Stimulated activated CD8-positive, alpha-beta memory T cell treated with anti-CD3 and anti-CD28 coated beads, Interleukin-7, amount 100 ng/mL, for 4 hours (primary cell): ENCODE measurements around the gene NFE2L3.
"Not testable (repeated sequence)": the region's sequence is repeated elsewhere in the genome, so short reads cannot be mapped to it uniquely, and the experiment has no call there.

Experiments
- DNase-seq, 2 donors: peaks; one replicate each; pipeline ENCODE4 v3.0.0-alpha.2; 2020; ENCODE audit warnings: low read depth in 2 of 2

Gene NFE2L3

DNA sequence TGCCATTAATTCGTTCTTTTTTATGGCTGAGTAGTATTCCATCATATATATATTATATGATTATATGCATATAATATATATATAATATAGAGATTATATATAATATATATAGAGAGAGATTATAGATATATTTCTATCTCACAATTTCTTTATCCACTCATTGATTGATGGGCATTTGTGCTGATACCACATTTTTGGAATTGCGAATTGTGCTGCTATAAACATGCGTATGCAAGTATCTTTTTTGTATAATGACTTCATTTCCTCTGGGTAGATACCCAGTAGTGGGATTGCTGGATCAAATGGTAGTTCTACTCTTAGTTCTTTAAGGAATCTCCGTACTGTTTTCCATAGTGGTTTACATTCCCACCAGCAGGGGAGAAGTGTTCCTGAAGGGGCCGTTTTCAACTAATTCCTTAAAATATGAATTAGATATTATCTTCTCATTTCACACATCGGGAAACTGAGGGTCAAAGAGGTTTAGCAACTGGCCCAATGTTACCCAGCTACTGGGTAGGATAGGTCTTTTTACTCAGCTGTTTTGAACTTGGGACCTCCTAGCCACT is 16.5 kb downstream of the NFE2L3 start:
- DNase-seq, result no peak

DNA sequence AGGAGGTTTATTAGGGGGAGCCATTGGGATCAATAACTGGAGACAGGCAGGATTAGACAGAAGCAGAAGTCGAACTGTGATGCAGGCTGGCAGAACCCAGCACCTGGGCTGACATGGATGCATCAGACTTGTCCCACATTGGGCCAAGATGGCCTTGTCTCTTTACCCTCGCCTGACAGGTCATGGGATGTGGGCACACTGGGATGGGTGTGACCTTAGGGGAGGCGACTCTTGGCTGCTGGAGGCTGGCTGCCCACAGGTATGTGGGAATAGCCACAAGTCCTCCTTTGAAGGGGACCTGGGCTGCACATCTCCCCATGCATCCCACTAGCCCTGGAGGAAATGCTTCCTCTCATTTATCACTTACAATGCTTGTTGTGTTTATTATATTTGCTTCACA is 17.3 kb downstream of the NFE2L3 start:
- DNase-seq, result no peak

DNA sequence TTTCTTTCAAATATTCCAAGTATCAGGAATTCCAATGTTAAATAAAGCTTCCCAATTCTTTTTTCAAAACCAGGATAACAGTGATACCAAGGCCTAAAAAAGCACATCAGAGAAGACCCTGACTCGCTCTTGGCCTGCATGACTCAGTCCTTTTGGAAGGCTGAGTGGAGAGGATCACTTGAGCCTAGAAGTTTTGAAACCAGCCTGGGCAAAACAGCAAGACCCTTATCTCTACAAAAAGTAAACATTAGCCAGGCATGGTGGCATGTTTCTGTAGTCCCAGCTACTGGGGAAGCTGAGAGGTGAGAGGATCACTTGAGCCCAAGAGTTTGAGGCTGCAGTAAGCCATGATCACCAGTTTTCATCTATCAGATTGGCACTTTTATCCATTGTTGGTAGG is 18.7 kb downstream of the NFE2L3 start:
- DNase-seq, result no peak

DNA sequence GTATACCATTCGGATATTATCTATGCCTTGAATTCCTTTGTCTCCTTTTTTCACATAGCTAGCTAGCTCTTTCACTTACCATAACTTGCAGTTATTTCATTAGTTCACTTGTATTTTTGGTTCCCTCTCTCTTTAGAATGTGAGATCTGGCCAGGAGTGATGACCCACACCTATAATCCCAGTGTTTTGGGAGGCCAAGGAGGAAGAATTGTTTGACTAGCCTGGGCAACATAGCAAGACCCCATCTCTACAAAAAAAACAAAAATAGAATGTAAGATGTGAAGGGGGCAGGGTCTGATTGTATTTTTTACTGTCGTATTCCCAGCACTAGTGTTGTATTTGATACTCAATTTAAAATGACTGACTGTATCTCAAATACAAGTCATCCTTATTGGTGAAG is 19.6 kb downstream of the NFE2L3 start:
- no peak for DNase-seq

DNA sequence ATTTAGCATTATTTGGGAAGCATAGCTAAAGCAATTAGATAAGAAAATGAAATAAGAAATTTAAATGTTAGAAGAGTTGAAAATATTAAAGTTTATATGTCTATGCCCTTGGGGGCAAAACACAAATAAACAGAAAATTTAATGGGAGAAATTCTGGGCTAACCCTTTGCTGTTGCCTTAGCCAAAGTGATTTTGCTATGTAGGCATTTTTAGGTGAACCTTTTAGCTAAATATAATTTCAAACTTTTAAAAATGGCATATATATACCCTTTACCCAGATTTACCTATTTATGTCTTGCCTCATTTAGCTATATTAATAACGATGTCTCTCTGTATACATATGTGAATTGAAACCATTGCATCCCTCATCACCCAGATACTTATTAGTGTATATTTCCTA is 20.1 kb downstream of the NFE2L3 start:
- no peak for DNase-seq

DNA sequence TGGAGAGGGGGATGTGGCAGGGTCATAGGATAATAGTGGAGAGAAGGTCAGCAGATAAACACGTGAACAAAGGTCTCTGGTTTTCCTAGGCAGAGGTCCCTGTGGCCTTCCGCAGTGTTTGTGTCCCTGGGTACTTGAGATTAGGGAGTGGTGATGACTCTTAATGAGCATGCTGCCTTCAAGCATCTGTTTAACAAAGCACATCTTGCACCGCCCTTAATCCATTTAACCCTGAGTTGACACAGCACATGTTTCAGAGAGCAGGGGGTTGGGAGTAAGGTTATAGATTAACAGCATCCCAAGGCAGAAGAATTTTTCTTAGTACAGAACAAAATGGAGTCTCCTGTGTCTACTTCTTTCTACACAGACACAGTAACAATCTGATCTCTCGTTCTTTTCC is 23.9 kb downstream of the NFE2L3 start:
- not testable (repeated sequence) for DNase-seq

DNA sequence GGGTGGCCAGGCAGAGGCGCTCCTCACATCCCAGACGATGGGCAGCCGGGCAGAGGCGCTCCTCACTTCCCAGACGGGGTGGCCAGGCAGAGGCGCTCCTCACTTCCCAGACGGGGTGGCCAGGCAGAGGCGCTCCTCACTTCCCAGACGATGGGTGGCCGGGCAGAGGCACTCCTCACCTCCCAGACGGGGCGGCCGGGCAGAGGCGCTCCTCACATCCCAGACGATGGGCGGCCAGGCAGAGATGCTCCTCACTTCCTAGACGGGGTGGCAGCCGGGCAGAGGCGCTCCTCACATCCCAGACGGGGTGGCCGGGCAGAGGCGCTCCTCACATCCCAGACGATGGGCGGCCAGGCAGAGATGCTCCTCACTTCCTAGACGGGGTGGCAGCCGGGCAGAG is 24.7 kb downstream of the NFE2L3 start:
- not testable (repeated sequence) for DNase-seq

DNA sequence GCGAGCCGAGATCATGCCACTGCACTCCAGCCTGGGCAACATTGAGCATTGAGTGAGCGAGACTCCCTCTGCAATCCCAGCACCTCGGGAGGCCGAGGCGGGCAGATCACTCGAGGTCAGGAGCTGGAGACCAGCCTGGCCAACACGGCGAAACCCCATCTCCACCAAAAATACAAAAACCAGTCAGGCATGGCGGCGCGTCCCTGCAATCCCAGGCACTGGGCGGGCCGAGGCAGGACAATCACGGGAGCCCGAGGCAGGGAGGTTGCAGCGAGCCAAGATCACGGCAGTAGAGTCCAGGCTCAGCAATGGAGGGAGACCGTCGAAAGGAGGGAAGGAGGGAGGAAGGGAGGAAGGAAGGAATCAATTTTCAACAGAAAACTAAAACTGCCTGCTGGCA is 25.3 kb downstream of the NFE2L3 start:
- DNase-seq, result not testable (repeated sequence)

DNA sequence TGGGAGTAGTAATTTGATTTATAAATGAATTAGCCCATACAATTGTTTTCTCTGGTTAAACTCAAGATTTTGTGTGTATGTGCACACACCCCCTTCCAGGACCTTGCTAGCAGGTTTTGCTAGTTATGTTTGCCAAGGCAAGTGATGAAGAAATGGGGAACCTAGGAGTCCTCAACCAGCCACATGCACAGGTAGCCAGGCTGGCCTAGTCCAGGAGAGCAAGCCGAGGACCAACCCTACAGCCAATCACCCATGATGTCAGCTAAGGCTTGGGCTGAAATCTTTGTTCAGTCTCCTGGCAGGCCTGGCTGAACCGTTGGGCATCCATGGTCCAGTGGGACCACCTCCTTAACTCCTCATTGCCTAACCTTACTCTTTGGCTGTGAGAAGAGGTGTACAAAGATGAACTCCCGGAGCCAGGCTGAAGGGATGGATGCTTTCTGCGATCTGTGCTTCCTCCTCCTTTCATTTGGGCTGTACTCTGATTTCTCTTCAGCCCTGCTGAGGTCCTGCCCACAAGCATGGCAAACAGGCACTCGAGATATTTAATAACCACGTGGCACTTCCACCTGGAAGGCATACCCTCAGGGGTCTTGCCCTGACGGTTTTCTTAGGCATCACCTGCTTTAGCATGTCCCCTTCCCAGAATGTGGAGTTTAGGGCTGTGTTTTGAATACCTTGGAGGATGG is 26.4 kb downstream of the NFE2L3 start:
- DNase-seq, result no peak

DNA sequence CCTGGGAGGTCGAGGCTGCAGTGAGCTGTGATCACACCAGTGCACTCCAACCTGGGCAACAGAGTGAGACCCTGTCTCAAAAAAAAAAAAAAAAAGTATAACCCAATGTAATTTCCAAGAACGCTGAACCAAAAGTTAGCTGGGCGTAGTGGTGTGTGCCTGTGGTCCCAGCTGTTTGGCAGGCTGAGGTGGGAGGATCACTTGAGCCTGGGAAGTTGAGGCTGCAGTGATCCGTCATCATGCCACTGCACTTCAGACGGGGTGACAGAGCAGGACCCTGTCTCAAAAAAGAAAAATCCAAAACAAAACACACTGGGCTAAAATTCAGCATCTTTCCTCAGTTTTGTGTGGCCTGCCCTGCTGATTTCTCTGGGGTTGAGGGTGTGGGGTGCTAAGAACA is 27.4 kb downstream of the NFE2L3 start:
- DNase-seq, result no peak

DNA sequence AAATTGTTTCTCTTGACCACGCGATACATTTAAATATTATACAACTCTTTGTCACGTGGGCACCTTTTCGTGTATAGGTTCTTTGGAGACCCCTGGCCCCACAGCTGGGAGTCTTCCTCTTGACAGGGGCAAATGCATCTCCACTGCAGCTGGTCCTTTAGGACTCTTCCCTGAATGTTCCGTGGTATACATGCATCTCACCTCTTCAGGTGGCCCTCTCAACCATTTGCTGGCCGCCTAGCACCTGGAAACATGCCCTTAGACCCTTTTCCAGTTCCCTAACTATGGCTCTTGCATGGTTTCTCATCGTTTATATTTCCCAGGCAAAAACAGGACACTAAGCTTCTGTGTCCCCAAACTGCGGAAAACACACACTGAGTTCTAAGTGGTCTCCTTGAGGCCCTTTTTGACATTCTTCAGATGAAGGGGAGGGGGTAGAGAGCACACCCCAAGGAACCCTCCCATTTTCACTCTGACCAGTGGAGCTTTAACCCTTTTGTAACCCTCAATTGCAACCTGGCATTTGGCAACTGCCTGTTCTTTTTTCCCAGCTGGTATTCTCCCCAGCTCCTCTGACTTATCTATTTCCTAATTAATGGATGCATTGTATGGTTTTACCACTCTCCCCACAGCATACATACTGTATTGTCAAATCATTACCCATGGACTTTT is 28.0 kb downstream of the NFE2L3 start:
- no peak for DNase-seq

DNA sequence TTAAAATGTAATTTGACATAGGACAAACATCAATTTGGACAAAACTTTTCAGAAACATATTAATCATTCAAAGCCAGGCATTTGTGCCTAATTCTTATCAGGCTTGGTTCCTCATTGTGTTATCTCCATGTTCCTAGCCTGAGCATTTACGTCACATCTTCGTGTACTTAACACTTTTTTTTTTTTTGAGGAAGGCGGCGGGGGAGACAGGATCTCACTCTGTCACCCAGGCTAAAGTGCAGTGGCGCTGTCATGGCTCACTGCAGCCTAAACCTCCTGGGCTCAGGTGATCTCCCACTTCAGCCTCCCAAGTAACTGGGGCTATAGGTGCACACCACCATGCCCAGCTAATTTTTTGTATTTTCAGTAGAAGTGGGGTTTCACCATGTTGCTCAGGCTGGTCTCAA is 28.8 kb downstream of the NFE2L3 start:
- no peak for DNase-seq

DNA sequence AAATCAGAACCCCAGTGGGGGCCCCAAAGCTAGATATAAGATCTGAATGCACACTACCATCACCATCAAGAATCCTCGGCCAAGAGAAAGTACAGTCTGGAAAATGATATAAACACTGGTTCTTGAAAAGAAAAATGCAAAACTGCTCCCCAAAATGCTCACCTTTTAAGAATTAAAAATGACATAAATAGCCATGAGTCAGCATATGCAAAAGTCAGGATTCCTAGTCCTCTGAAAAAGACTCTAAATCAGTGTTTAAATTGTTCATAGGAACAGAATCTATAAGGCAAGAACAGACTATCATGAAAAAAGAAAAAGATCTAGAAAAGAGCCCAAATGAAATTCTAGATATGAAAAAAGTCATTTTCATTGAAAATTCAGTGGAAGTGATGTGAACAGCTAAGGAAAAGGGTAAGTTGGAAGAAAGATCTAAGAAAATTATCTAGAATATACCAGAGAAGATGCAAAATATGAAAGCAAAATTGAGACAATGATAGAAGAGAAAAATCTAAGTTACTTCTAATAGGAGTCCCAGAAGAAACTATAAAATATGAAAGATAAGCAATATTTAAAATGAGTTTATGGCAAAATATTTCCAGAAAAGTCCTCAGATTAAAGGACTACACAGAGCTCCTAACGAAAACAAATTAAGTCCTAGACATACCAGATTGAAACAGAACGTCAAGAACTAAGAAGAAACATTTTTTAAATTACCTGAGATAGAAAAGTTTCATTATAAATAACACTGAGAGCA is 29.7 kb downstream of the NFE2L3 start:
- no peak for DNase-seq

DNA sequence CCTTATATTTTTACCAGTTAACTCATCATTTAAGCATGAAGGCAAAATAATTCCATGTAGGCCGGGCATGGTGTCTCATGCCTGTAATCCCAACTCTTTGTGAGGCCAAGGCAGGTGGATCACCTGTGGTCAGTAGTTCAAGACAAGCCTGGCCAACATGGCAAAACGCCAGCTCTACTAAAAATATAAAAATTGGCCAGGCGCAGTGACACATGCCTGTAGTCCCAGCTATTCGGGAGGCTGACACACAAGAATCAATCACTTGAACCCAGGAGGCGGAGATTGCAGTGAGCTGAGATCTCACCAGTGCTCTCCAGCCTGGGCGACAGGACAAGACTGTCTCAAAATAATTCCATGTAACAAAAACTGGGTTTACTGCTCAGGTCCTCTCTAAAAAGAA is 30.3 kb downstream of the NFE2L3 start:
- DNase-seq, result no peak

DNA sequence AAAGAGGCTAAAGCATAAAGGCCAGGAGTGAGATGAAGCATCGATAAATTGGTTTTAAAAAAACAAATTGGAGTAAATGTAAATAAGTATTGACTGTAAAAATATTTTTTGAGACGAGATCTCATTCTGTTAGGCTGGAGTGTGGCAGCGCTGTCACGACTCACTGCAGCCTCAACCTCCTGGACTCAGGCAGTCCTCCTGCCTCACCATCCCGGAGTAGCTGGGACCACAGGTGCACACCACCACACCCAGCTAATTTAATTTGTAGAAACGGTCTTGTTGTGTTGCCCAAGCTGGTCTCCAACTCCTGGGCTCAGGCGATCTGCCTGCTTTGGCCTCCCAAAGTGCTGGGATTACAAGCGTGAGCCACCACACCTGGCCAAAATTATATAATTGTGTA is 30.7 kb downstream of the NFE2L3 start:
- DNase-seq, result no peak

DNA sequence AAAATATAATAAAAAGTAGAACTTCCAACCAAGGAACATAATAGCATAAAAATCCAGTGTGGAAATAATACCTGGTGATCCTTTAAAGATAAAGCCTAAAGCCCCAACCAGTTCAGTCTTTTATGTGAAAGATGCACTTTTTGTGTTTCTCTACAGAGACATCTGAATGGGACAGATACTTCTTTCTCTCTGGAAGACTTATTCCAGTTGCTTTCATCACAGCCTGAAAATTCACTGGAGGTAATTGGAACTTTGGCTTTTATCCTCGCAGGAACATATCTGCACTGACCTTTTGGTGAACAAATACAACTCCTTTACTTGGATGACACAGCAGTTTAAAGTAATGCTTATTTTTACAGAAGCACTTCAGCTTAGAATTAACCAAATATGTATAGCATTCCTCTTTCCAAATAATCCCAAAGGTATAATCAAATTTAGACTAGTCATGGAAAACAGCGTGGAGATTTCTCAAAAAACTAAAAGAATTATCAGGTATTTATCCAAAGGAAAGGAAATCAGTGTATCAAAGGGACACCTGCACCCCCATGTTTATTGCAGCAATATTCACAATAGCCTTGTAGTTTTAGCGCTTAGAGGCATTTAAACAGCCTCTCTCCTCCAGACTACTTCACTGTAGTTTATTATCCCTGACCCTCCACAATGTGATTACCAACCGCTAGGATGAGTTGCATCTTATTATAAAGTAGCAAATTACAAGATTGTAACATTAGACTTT is 31.7 kb downstream of the NFE2L3 start:
- no peak for DNase-seq

DNA sequence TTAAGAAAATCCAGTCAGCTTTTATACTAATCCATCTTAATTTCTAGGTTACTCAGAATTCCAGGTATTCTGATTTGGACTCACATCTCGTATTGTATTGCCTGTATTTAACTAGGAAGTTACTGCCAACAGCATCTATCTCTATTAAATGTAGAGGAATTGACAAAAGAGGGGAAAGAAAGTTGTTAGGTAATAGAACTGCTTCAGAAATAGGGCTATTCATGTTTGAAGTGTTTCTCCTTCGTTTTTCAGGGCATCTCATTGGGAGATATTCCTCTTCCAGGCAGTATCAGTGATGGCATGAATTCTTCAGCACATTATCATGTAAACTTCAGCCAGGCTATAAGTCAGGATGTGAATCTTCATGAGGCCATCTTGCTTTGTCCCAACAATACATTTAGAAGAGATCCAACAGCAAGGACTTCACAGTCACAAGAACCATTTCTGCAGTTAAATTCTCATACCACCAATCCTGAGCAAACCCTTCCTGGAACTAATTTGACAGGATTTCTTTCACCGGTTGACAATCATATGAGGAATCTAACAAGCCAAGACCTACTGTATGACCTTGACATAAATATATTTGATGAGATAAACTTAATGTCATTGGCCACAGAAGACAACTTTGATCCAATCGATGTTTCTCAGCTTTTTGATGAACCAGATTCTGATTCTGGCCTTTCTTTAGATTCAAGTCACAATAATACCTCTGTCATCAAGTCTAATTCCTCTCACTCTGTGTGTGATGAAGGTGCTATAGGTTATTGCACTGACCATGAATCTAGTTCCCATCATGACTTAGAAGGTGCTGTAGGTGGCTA is 32.5 kb downstream of the NFE2L3 start:
- not testable (repeated sequence) for DNase-seq

DNA sequence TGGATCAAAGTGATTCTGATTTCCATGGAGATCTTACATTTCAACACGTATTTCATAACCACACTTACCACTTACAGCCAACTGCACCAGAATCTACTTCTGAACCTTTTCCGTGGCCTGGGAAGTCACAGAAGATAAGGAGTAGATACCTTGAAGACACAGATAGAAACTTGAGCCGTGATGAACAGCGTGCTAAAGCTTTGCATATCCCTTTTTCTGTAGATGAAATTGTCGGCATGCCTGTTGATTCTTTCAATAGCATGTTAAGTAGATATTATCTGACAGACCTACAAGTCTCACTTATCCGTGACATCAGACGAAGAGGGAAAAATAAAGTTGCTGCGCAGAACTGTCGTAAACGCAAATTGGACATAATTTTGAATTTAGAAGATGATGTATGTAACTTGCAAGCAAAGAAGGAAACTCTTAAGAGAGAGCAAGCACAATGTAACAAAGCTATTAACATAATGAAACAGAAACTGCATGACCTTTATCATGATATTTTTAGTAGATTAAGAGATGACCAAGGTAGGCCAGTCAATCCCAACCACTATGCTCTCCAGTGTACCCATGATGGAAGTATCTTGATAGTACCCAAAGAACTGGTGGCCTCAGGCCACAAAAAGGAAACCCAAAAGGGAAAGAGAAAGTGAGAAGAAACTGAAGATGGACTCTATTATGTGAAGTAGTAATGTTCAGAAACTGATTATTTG is 33.3 kb downstream of the NFE2L3 start:
- DNase-seq, result no peak

DNA sequence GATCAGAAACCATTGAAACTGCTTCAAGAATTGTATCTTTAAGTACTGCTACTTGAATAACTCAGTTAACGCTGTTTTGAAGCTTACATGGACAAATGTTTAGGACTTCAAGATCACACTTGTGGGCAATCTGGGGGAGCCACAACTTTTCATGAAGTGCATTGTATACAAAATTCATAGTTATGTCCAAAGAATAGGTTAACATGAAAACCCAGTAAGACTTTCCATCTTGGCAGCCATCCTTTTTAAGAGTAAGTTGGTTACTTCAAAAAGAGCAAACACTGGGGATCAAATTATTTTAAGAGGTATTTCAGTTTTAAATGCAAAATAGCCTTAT is 33.8 kb downstream of the NFE2L3 start:
- DNase-seq, result no peak
